H54 (cell line): ENCODE measurements around the gene NFE2L3.
"Not testable (repeated sequence)": the region's sequence is repeated elsewhere in the genome, so short reads cannot be mapped to it uniquely, and the experiment has no call there.

Experiments used
- DNase-seq: peaks from one replicate; pipeline ENCODE4 v3.0.0; 2011; ENCODE audit warnings: low spot score, mixed read lengths; ENCODE audit not compliant: insufficient read length
- FAIRE-seq: peaks from 3 replicates; lab custom pipeline; 2011; peaks lifted over from hg19 to GRCh38; lab: Jason Lieb, UNC
- POLR2A ChIP-seq: IDR thresholded peaks from 2 replicates; pipeline ENCODE4 v1.6.1; 2011; ENCODE audit warnings: low read depth, mild to moderate bottlenecking, low read length

Gene NFE2L3

GRCh38 chr7:26151953-26152781 is at the start of gene NFE2L3:
TSS of gene NFE2L3 (plus strand) at chr7:26152198. CDS start at chr7:26152499, 301 bp downstream.
- DNase-seq (peak; percentile 96), FAIRE-seq (no peak)
- peak; percentile 51 for TF ChIP-seq POLR2A

- TF ChIP-seq POLR2A = no peak
- FAIRE-seq (no peak), DNase-seq (no peak)
Observed at GRCh38 chr7:26103596-26103995, 48.4 kb upstream of the NFE2L3 start.

GRCh38 chr7:26105236-26105635 is 46.8 kb upstream of the NFE2L3 start:
- DNase-seq = no peak
- no peak for FAIRE-seq
- no peak for TF ChIP-seq POLR2A

- no peak for DNase-seq
- TF ChIP-seq POLR2A = no peak
- FAIRE-seq = no peak
Observed at GRCh38 chr7:26105931-26106330, 46.1 kb upstream of the NFE2L3 start.

DNA sequence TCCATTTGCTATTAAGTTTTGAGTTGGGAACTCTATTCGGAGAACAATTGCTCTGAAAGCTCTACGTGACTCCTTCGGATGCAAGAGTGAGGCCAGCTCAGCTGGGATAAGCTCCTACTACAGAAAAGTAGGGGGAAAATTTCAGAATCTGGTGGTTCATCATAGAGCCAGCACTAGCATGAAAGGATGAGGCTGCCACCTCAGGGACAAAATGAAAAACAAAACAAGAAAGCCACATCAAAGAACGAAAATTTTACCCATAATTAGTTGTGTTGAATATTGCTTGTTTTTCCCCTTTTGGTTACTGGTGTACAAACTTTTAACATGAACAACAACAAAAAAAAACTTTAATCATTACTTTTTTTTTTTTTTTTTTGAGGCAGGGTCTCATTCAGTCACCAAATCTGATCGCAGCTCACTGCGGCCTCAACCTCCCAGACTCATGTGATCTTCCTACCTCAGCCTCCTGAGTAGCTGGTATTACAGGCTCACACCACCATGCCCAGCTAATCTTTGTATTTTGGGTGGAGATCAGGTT is 39.7 kb upstream of the NFE2L3 start:
- DNase-seq (no peak), FAIRE-seq (no peak)
- no peak for TF ChIP-seq POLR2A

GRCh38 chr7:26115650-26116049 is 36.3 kb upstream of the NFE2L3 start:
- DNase-seq (no peak), FAIRE-seq (no peak)
- no peak for TF ChIP-seq POLR2A

GRCh38 chr7:26117142-26117807 is 34.7 kb upstream of the NFE2L3 start:
- no peak for DNase-seq
- FAIRE-seq = no peak
- no peak for TF ChIP-seq POLR2A

- DNase-seq = no peak
- TF ChIP-seq POLR2A = no peak
- no peak for FAIRE-seq
Observed at GRCh38 chr7:26117970-26118369, 34.0 kb upstream of the NFE2L3 start.

DNA sequence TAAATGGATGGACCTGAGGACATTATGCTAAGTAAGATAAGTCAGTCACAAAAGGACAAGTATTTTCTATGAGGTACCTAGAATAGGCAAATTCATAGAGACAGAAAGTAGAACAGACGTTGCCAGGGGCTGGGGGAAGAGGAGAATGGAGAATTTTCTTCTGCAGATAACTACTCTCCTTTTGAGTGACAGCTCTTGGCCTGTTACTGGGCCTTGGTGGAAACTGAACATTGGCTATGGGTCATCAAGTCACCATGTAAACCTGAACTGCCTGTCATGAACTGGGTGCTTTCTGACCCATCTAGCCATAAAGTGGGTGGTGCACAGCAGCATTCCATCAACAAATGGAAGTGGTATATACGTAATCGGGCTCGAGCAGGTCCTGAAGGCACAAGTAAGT is 29.3 kb upstream of the NFE2L3 start:
- FAIRE-seq (no peak), DNase-seq (no peak)
- TF ChIP-seq POLR2A = no peak

- DNase-seq, FAIRE-seq: not testable (repeated sequence)
Observed at GRCh38 chr7:26124775-26125174, 27.2 kb upstream of the NFE2L3 start.

- FAIRE-seq = no peak
- DNase-seq = no peak
- no peak for TF ChIP-seq POLR2A
Observed at GRCh38 chr7:26127411-26127810, 24.6 kb upstream of the NFE2L3 start.

GRCh38 chr7:26131056-26131589 is 20.9 kb upstream of the NFE2L3 start:
- FAIRE-seq = no peak
- no peak for DNase-seq
- no peak for TF ChIP-seq POLR2A

- TF ChIP-seq POLR2A = no peak
- DNase-seq (no peak), FAIRE-seq (no peak)
Observed at GRCh38 chr7:26135076-26135475, 16.9 kb upstream of the NFE2L3 start.

- no peak for DNase-seq
- TF ChIP-seq POLR2A = no peak
- FAIRE-seq = no peak
Observed at GRCh38 chr7:26135551-26135950, 16.4 kb upstream of the NFE2L3 start.

- FAIRE-seq (no peak), DNase-seq (no peak)
- TF ChIP-seq POLR2A = no peak
Observed at GRCh38 chr7:26136831-26137230, 15.2 kb upstream of the NFE2L3 start.
